CD14-positive monocyte (primary cell): Measurements from ENCODE around the gene FKBP5. TPM values are rescaled to one million over a fixed set of nuclear protein-coding genes. Genes with fewer than 3 reads are reported as not detected.

ENCODE experiments used
- DNase-seq, 3 donors: peaks; one replicate each; pipeline ENCODE4 v3.0.0-alpha.2; 2011 to 2022
- H2AFZ ChIP-seq: 2 replicates; pipeline ENCODE4 v1.6.0; 2012; ENCODE audit warnings: mild to moderate bottlenecking, low read depth, low read length, inconsistent platforms; ENCODE audit not compliant: insufficient read depth, poor library complexity, severe bottlenecking
- H3K27ac ChIP-seq, 2 donors: 1 replicate in 1 of 2; 2 replicates in 1 of 2; pipeline ENCODE4 v1.5.1; 2012 to 2013; ENCODE audit warnings: low read length in 2 of 2, control low read depth in 1 of 2, inconsistent platforms in 1 of 2, low read depth in 1 of 2, mild to moderate bottlenecking in 1 of 2
- H3K27me3 ChIP-seq, 2 donors: one replicate each; pipeline versions ENCODE4 v1.6.0 to v1.6.1; 2011 to 2013; ENCODE audit warnings: low read length in 2 of 2; ENCODE audit not compliant: control insufficient read depth in 2 of 2, insufficient read depth in 2 of 2
- H3K36me3 ChIP-seq, 2 donors: replicated peaks in 1 of 2; 1 replicate in 1 of 2; 2 replicates in 1 of 2; pipeline versions ENCODE4 v1.5.1 to v1.6.1; 2012 to 2013; ENCODE audit warnings: low read length in 2 of 2, control low read depth in 1 of 2, inconsistent platforms in 1 of 2, mild to moderate bottlenecking in 1 of 2; ENCODE audit not compliant: insufficient read depth in 2 of 2, control insufficient read depth in 1 of 2
- H3K4me1 ChIP-seq, 2 donors: 1 replicate in 1 of 2; 2 replicates in 1 of 2; pipeline versions ENCODE4 v1.5.1 to v1.6.1; 2012 to 2013; ENCODE audit warnings: low read length in 2 of 2, control low read depth in 1 of 2, inconsistent platforms in 1 of 2, mild to moderate bottlenecking in 1 of 2, moderate library complexity in 1 of 2; ENCODE audit not compliant: insufficient read depth in 2 of 2, control insufficient read depth in 1 of 2
- H3K4me2 ChIP-seq: replicated peaks from 2 replicates; pipeline ENCODE3; 2012; ENCODE audit warnings: low read length, moderate library complexity, mild to moderate bottlenecking; ENCODE audit not compliant: poor library complexity, severe bottlenecking; ENCODE audit errors: extremely low read depth
- H3K4me3 ChIP-seq, 3 experiments: fragments of 200-600 bp in 1 of 3; sonication (generic) in 1 of 3; replicated peaks in 1 of 3; 1 replicate in 2 of 3; 2 replicates in 1 of 3; pipeline ENCODE4 v1.5.1; 2011 to 2013; ENCODE audit warnings: low read length in 3 of 3, mild to moderate bottlenecking in 3 of 3, control low read depth in 2 of 3, low read depth in 2 of 3, inconsistent platforms in 1 of 3, moderate library complexity in 1 of 3
- H3K79me2 ChIP-seq: 2 replicates; pipeline ENCODE4 v1.6.0; 2012; ENCODE audit warnings: mild to moderate bottlenecking, control low read depth, inconsistent platforms, low read length, moderate library complexity; ENCODE audit not compliant: insufficient read depth
- H3K9ac ChIP-seq: 2 replicates; pipeline ENCODE4 v1.6.0; 2017; ENCODE audit warnings: low read length, mild to moderate bottlenecking; ENCODE audit not compliant: insufficient read depth, poor library complexity, severe bottlenecking
- H3K9me3 ChIP-seq, 2 donors: replicated peaks in 1 of 2; 1 replicate in 1 of 2; 2 replicates in 1 of 2; pipeline versions ENCODE4 v1.5.1 to v1.6.1; 2012 to 2013; ENCODE audit warnings: low read length in 2 of 2, control low read depth in 1 of 2; ENCODE audit not compliant: control insufficient read depth in 1 of 2, insufficient read depth in 1 of 2
- H4K20me1 ChIP-seq: 2 replicates; pipeline ENCODE4 v1.6.0; 2012; ENCODE audit warnings: mild to moderate bottlenecking, low read length, control low read depth, moderate library complexity; ENCODE audit not compliant: insufficient read depth
- H3K27ac Mint-ChIP-seq, 7 donors: one replicate each; pipeline ENCODE4 v1.8.0; 2020; ENCODE audit warnings: mild to moderate bottlenecking in 7 of 7, mixed read lengths in 7 of 7, moderate library complexity in 6 of 7, inconsistent platforms in 2 of 7
- H3K27me3 Mint-ChIP-seq, 3 donors: one replicate each; pipeline ENCODE4 v1.8.0; 2021 to 2022; ENCODE audit warnings: low read depth in 3 of 3, mild to moderate bottlenecking in 3 of 3, mixed read lengths in 3 of 3, moderate library complexity in 3 of 3, inconsistent platforms in 1 of 3
- H3K36me3 Mint-ChIP-seq, 2 donors: one replicate each; pipeline ENCODE4 v1.8.0; 2020; ENCODE audit warnings: mixed read lengths in 2 of 2, inconsistent platforms in 1 of 2, mild to moderate bottlenecking in 1 of 2
- H3K4me1 Mint-ChIP-seq: one replicate; pipeline ENCODE4 v1.8.0; 2020; ENCODE audit warnings: mild to moderate bottlenecking, mixed read lengths
- H3K4me3 Mint-ChIP-seq, 2 donors: one replicate each; pipeline ENCODE4 v1.8.0; 2020; ENCODE audit warnings: mild to moderate bottlenecking in 2 of 2, mixed read lengths in 2 of 2, moderate library complexity in 1 of 2
- H3K9me3 Mint-ChIP-seq, 7 donors: one replicate each; pipeline ENCODE4 v1.8.0; 2020 to 2022; ENCODE audit warnings: mixed read lengths in 7 of 7, mild to moderate bottlenecking in 6 of 7, moderate library complexity in 6 of 7, inconsistent platforms in 2 of 7
- CTCF ChIP-seq: fragments of 200-600 bp; IDR thresholded peaks from one replicate; pipeline ENCODE4 v1.8.0; 2022; ENCODE audit warnings: antibody characterized with exemption, mild to moderate bottlenecking
- WGBS: methylation state at CpG from one replicate; pipeline ENCODE4 v1.1.5; 2013; ENCODE audit warnings: missing lambda C conversion rate; ENCODE audit not compliant: insufficient coverage; 5-methylcytosine and 5-hydroxymethylcytosine counted together
- intact Hi-C, 2 donors: fragments of 100-400 bp; cut with micrococcal nuclease; formaldehyde crosslinking; loops; one replicate each; pipeline versions ENCODE4 v1.15.0 to v1.15.1; 2023
- polyA plus RNA-seq, 3 donors: library from polyadenylated mRNA; depleted of rRNA in 1 of 3; unstranded in 2 of 3; stranded (reverse) in 1 of 3; fragments of 300-500 nt in 2 of 3; fragments of >200 nt in 1 of 3; fragmentation: Illumina TruSeq in 2 of 3; gene quantifications; 1 replicate in 2 of 3; 2 replicates in 1 of 3; pipeline ENCODE4 v1.2.3, GENCODE V29; 2012 to 2021

FKBP5 gene
- polyA plus RNA-seq, 3 donors, result 20.2 to 58.5 (median 56.9) TPM

GRCh38 chr6:35728683-35729678 is 40.3 kb upstream of the FKBP5 start:
- Mint-ChIP-seq H3K27ac (peak overlapping the region; percentile 86 to 95 (median 94)), H3K9me3 (no peaks in the 10 kb centered on the region), H3K27me3 (peaks cover 0 to 5% (median 0%) of the 10 kb centered on the region in 3 donors), H3K4me1 (peaks cover 82% of the 10 kb centered on the region), H3K36me3 (no peaks in the 10 kb centered on the region), H3K4me3 (peak overlapping the region; percentile 31 to 83)
- DNase-seq, result no peak
- H3K27ac ChIP-seq, result peak overlapping the region; percentile 62 to 92
- 26% methylated on average over 9 of the region's 12 CpGs for WGBS
- H3K4me2 ChIP-seq, result peak overlapping the region; percentile 89
- no peak for TF ChIP-seq CTCF
- peaks cover 10% of the 10 kb centered on the region for H3K79me2 ChIP-seq
- H3K27me3 ChIP-seq, result no peaks in the 10 kb centered on the region
- intact Hi-C loops, result loop anchor here in 1 of 2 donors (2.0 kb wide), 1 partner anchor 42 kb away; no protein-coding TSS in a partner anchor
- peak overlapping the region in 1 of 3 experiments; percentile 95 for H3K4me3 ChIP-seq
- H3K9ac ChIP-seq, result no peak overlapping the region
- no peaks in the 10 kb centered on the region for H4K20me1 ChIP-seq
- H3K36me3 ChIP-seq, result no peaks in the 10 kb centered on the region
- peaks cover 83 to 94% of the 10 kb centered on the region in 2 donors for H3K4me1 ChIP-seq
- H3K9me3 ChIP-seq, result no peaks in the 10 kb centered on the region
- H2AFZ ChIP-seq, result peak overlapping the region; percentile 74

GRCh38 chr6:35727935-35728682 is 39.4 kb upstream of the FKBP5 start:
- Histone ChIP-seq H3K4me1 (peaks cover 85 to 96% of the 10 kb centered on the region in 2 donors), H2AFZ (peak overlapping the region; percentile 85), H3K27me3 (no peaks in the 10 kb centered on the region), H3K36me3 (no peaks in the 10 kb centered on the region), H3K9me3 (no peaks in the 10 kb centered on the region), H3K9ac (peak overlapping the region; percentile 72), H3K4me2 (peak overlapping the region; percentile 89), H3K27ac (peak overlapping the region; percentile 83 to 85), H3K79me2 (peaks cover 10% of the 10 kb centered on the region), H4K20me1 (no peaks in the 10 kb centered on the region), H3K4me3 (peak overlapping the region; percentile 37 to 95 (median 44))
- peak; percentile 87 to 91 (median 88) for DNase-seq
- peak overlapping the region; percentile 76 to 96 (median 94) for H3K27ac Mint-ChIP-seq
- H3K4me1 Mint-ChIP-seq, result peaks cover 89% of the 10 kb centered on the region
- peak overlapping the region; percentile 75 to 83 for H3K4me3 Mint-ChIP-seq
- under 1% methylated on average over 53 of the region's 57 CpGs for WGBS
- H3K9me3 Mint-ChIP-seq, result no peaks in the 10 kb centered on the region
- no peaks in the 10 kb centered on the region for H3K36me3 Mint-ChIP-seq
- peaks cover 0 to 5% (median 0%) of the 10 kb centered on the region in 3 donors for H3K27me3 Mint-ChIP-seq
- no peak for TF ChIP-seq CTCF
- intact Hi-C loops, result loop anchor here in 1 of 2 donors (2.0 kb wide), 1 partner anchor 41 kb away; no protein-coding TSS in a partner anchor
